Nephron (organoid): Measurements from ENCODE around the gene PDCD2L.

Experiments used
- H3K27ac Mint-ChIP-seq, 3 experiments: 2 replicates each; pipeline ENCODE4 v1.8.0; 2020; ENCODE audit warnings: mixed read lengths in 3 of 3, mild to moderate bottlenecking in 2 of 3, moderate library complexity in 1 of 3
- H3K27me3 Mint-ChIP-seq: 2 replicates; pipeline ENCODE4 v1.8.0; 2021; ENCODE audit warnings: low read depth, mild to moderate bottlenecking, moderate library complexity, mixed read lengths
- H3K36me3 Mint-ChIP-seq: 2 replicates; pipeline ENCODE4 v1.8.0; 2020; ENCODE audit warnings: low read depth, mixed read lengths
- H3K4me1 Mint-ChIP-seq: 2 replicates; pipeline ENCODE4 v1.8.0; 2020; ENCODE audit warnings: mixed read lengths
- H3K4me3 Mint-ChIP-seq, 3 experiments: 2 replicates each; pipeline ENCODE4 v1.8.0; 2020; ENCODE audit warnings: mild to moderate bottlenecking in 3 of 3, mixed read lengths in 3 of 3, moderate library complexity in 2 of 3
- H3K9me3 Mint-ChIP-seq: 2 replicates; pipeline ENCODE4 v1.8.0; 2020; ENCODE audit warnings: mixed read lengths
- CTCF ChIP-seq, 3 experiments: fragments of 200-600 bp; sonication (generic); IDR thresholded peaks; one replicate each; pipeline ENCODE4 v1.5.0; 2021; ENCODE audit warnings: antibody characterized with exemption in 3 of 3; ENCODE audit not compliant: unreplicated experiment in 3 of 3

PDCD2L gene

GRCh38 chr19:34404109-34404909 lies at the start of gene PDCD2L:
Gene PDCD2L, plus strand, starts transcription at chr19:34404399. Its CDS starts 32 bp downstream, at chr19:34404431.
- no peaks in the 10 kb centered on the region for H3K9me3 Mint-ChIP-seq
- TF ChIP-seq CTCF (IDR thresholded peaks at IDR 0.05; ENCODE audit: unreplicated experiment in 3 of 3) = no peak
- peaks cover 25% of the 10 kb centered on the region for H3K36me3 Mint-ChIP-seq
- peak within 1 kb of the TSS; percentile 91 to 94 (median 92) for H3K4me3 Mint-ChIP-seq
- no peaks in the 10 kb centered on the region for H3K4me1 Mint-ChIP-seq
- no peaks in the 10 kb centered on the region for H3K27me3 Mint-ChIP-seq
- H3K27ac Mint-ChIP-seq = peak within 1 kb of the TSS in 2 of 3 experiments; percentile 79 to 89

- no peaks in the 10 kb centered on the region for H3K27me3 Mint-ChIP-seq
- TF ChIP-seq CTCF (IDR thresholded peaks at IDR 0.05; ENCODE audit: unreplicated experiment in 3 of 3) = no peak
- no peak overlapping the region for H3K27ac Mint-ChIP-seq
- no peak overlapping the region for H3K4me3 Mint-ChIP-seq
- H3K36me3 Mint-ChIP-seq = peaks cover 16% of the 10 kb centered on the region
- H3K4me1 Mint-ChIP-seq = peaks cover 20% of the 10 kb centered on the region
- H3K9me3 Mint-ChIP-seq = no peaks in the 10 kb centered on the region
These were observed 49.0 kb upstream of the PDCD2L start for GRCh38 chr19:34355201-34355600.

- no peak for TF ChIP-seq CTCF (IDR thresholded peaks at IDR 0.05; ENCODE audit: unreplicated experiment in 3 of 3)
- Mint-ChIP-seq H3K27me3 (no peaks in the 10 kb centered on the region), H3K4me3 (no peak overlapping the region), H3K9me3 (no peaks in the 10 kb centered on the region), H3K4me1 (peaks cover 19% of the 10 kb centered on the region), H3K27ac (no peak overlapping the region), H3K36me3 (peaks cover 11% of the 10 kb centered on the region)
These were observed 47.3 kb upstream of the PDCD2L start for GRCh38 chr19:34356875-34357274.

GRCh38 chr19:34357431-34357830 lies 46.8 kb upstream of the PDCD2L start:
- Mint-ChIP-seq H3K4me1 (peaks cover 19% of the 10 kb centered on the region), H3K9me3 (no peaks in the 10 kb centered on the region), H3K27me3 (no peaks in the 10 kb centered on the region), H3K36me3 (peaks cover 9% of the 10 kb centered on the region), H3K4me3 (peak overlapping the region in 2 of 3 experiments; percentile 71 to 90), H3K27ac (peak overlapping the region; percentile 69 to 70 (median 69))
- TF ChIP-seq CTCF (IDR thresholded peaks at IDR 0.05; ENCODE audit: unreplicated experiment in 3 of 3) = no peak

GRCh38 chr19:34359140-34359953 lies 44.9 kb upstream of the PDCD2L start:
- Mint-ChIP-seq H3K27me3 (peaks cover 4% of the 10 kb centered on the region), H3K9me3 (no peaks in the 10 kb centered on the region), H3K27ac (peak overlapping the region; percentile 89 to 97 (median 96)), H3K4me1 (peaks cover 20% of the 10 kb centered on the region), H3K36me3 (peaks cover 7% of the 10 kb centered on the region), H3K4me3 (peak overlapping the region; percentile 88 to 90 (median 89))
- peak; percentile 43 to 61 (median 54) for TF ChIP-seq CTCF (IDR thresholded peaks at IDR 0.05; ENCODE audit: unreplicated experiment in 3 of 3)
